ENCODE data around the gene UBE2L6.

UBE2L6 gene

GRCh38 chr11:57588046-57588710 is 20.7 kb upstream of the UBE2L6 start:
- DNase-seq (ENCODE audit: low spot score in 2 of 2) (no peak), ATAC-seq (ENCODE audit: low read depth) (no peak)
- H3K4me3 Mint-ChIP-seq = no peak overlapping the region
- H3K9me3 Mint-ChIP-seq = no peaks in the 10 kb centered on the region
- no peaks in the 10 kb centered on the region for H3K4me1 Mint-ChIP-seq
- no peaks in the 10 kb centered on the region for H3K36me3 Mint-ChIP-seq
- H3K27me3 Mint-ChIP-seq = peaks cover 9% of the 10 kb centered on the region
- no peak overlapping the region for H3K27ac Mint-ChIP-seq

- DNase-seq (ENCODE audit: low spot score in 2 of 2) = no peak
- Mint-ChIP-seq H3K27me3 (peaks cover 4% of the 10 kb centered on the region), H3K9me3 (no peaks in the 10 kb centered on the region), H3K4me3 (no peak overlapping the region), H3K27ac (no peak overlapping the region), H3K4me1 (no peaks in the 10 kb centered on the region), H3K36me3 (no peaks in the 10 kb centered on the region)
- ATAC-seq (ENCODE audit: low read depth) = no peak
Observed at GRCh38 chr11:57586711-57587245, 19.3 kb upstream of the UBE2L6 start.

- no peaks in the 10 kb centered on the region for H3K9me3 Mint-ChIP-seq
- H3K27ac Mint-ChIP-seq = no peak overlapping the region
- DNase-seq (ENCODE audit: low spot score in 2 of 2) (no peak), ATAC-seq (ENCODE audit: low read depth) (no peak)
- H3K27me3 Mint-ChIP-seq = no peaks in the 10 kb centered on the region
- H3K4me3 Mint-ChIP-seq = no peak overlapping the region
- no peaks in the 10 kb centered on the region for H3K36me3 Mint-ChIP-seq
- no peaks in the 10 kb centered on the region for H3K4me1 Mint-ChIP-seq
Observed at GRCh38 chr11:57585301-57585700, 17.8 kb upstream of the UBE2L6 start.

- Mint-ChIP-seq H3K4me1 (no peaks in the 10 kb centered on the region), H3K36me3 (no peaks in the 10 kb centered on the region), H3K9me3 (no peaks in the 10 kb centered on the region), H3K27ac (no peak overlapping the region), H3K27me3 (no peaks in the 10 kb centered on the region), H3K4me3 (no peak overlapping the region)
- ATAC-seq (ENCODE audit: low read depth) (no peak), DNase-seq (ENCODE audit: low spot score in 2 of 2) (no peak)
Observed at GRCh38 chr11:57584341-57584740, 16.9 kb upstream of the UBE2L6 start.

DNA sequence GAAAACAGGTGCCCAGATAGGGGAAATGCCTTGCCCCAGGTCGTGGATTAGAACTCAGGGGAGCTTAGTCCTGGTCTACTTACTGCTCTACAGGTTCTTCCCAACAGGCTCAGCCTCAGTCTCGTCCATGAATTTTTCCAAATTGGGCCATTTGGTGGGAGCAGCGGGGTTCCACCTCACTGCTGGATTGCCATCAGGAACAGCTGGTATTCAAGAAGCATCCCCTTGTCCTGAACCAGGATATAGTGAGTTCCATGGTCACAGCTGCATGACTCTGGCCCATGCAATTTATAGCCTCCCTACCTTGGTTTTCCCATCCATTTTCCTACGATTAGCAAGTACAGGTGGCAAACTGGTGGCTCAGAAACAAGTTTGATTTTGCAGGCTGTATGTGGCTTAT is 6.6 kb upstream of the UBE2L6 start:
- Mint-ChIP-seq H3K27me3 (peaks cover 10% of the 10 kb centered on the region), H3K36me3 (no peaks in the 10 kb centered on the region), H3K4me1 (no peaks in the 10 kb centered on the region), H3K27ac (no peak overlapping the region), H3K4me3 (no peak overlapping the region), H3K9me3 (no peaks in the 10 kb centered on the region)
- DNase-seq (ENCODE audit: low spot score in 2 of 2) (no peak), ATAC-seq (ENCODE audit: low read depth) (no peak)

DNA sequence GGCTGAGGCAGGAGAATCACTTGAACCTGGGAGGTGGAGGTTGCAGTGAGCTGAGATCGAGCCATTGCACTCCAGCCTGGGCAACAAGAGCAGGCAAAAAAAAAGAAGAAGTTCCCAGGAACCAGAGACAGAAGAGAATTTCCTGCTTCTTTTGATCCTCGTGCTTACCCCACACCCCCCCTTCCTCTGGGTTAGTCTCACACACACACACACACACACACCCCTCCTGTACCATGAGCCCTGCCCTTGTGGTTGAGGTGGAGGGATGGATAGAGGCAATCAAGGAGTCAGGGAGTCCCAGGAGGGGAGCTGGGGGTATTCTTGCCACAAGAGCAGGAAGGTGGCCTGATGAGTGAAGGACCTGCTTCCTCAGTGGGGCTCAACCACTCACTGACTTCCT is 4.1 kb upstream of the UBE2L6 start:
- H3K4me3 Mint-ChIP-seq = no peak overlapping the region
- ATAC-seq (ENCODE audit: low read depth) = no peak
- no peak overlapping the region for H3K27ac Mint-ChIP-seq

GRCh38 chr11:57568330-57568766 is 876 bp upstream of the UBE2L6 start:
- no peaks in the 10 kb centered on the region for H3K27me3 Mint-ChIP-seq
- H3K4me3 Mint-ChIP-seq = peak overlapping the region; percentile 99
- peaks cover 5% of the 10 kb centered on the region for H3K36me3 Mint-ChIP-seq
- peaks cover 20% of the 10 kb centered on the region for H3K4me1 Mint-ChIP-seq
- H3K9me3 Mint-ChIP-seq = no peaks in the 10 kb centered on the region
- DNase-seq (ENCODE audit: low spot score in 2 of 2) = peak; percentile 87 to 93
- peak; percentile 6 for ATAC-seq (ENCODE audit: low read depth)
- peak overlapping the region; percentile 93 for H3K27ac Mint-ChIP-seq

More for the DNA sequence above, 4.1 kb upstream of the UBE2L6 start:
- Mint-ChIP-seq H3K9me3 (no peaks in the 10 kb centered on the region), H3K27me3 (peaks cover 5% of the 10 kb centered on the region), H3K4me1 (peaks cover 5% of the 10 kb centered on the region), H3K36me3 (no peaks in the 10 kb centered on the region)
- no peak for DNase-seq (ENCODE audit: low spot score in 2 of 2)

DNA sequence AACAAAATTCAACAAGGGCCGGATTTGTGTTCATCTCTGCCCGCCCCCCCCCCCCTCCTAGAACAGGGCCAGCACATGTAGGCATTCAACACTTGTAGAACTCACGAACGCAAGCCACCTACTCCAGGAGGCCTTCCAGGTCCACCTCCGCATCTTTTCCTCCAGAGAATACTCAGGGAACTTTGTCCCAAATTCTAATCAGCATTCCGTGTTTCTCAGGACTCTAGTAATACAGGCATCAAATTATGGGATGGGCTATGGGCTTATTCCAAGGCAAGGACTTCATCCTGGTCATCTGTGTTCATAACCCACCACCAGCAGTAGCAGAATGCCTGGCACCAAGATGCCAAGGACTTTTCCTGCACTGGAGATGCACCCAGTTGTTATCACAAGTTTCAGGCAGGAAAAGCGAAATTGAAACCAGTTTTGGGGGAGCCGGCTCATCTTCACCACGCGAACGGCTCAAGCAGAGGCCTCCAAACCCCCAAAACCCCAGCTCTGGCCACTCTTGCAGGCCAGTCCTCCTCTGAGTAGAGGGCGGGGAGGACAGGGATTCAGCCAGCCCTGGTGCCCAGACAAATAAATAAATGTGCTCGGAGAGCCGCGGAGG is 462 bp downstream of the UBE2L6 start:
- peak; percentile 12 for ATAC-seq (ENCODE audit: low read depth)
- H3K4me1 Mint-ChIP-seq = peaks cover 23% of the 10 kb centered on the region
- H3K4me3 Mint-ChIP-seq = peak overlapping the region; percentile 99
- H3K9me3 Mint-ChIP-seq = no peaks in the 10 kb centered on the region
- H3K36me3 Mint-ChIP-seq = peaks cover 8% of the 10 kb centered on the region
- peak overlapping the region; percentile 94 for H3K27ac Mint-ChIP-seq
- no peaks in the 10 kb centered on the region for H3K27me3 Mint-ChIP-seq
- DNase-seq (ENCODE audit: low spot score in 2 of 2) = peak in 1 of 2 donors; percentile 4

DNA sequence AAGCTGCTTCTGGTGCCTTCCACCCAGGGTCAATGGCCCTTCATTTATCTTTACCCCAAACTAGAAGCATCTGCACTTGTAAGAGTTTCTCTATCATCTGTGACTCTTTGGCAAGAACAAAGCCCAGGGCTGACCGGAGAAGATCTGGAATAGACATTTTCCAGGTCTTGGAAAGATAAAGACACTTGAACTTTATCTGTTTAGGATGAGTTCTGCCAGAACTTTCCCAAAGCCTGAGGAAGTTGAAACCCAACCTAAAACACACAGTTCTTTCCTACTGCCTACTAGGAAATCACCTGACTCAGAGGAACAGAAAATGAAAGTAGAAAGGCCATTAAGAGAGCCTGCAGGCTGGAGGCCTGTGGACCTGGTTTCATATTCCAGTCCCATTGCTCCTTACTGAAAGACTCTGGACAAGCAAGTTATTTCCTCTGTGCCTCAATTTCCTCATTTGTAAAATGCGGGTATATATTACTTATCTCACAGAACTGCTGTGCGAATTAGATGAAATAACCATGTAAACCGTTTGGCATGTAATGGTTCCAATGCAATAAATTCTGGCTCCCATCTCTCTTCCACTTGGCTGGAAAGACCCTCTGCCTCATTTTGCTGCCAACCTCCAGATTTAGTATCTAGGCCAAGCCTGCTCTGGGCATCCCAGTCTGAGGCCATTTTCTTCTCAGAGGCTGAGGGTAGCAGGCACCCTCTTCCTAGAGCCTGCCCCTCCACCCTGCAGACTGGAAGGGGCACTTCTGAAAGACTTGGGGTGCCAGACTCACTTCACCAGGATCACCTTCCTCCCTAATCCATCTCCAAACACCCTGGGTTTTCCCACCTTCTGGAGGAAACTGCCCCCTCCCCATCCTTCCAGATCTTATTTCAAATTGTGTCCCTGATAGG is 1.2 kb downstream of the UBE2L6 start:
- DNase-seq (ENCODE audit: low spot score in 2 of 2) (peak; percentile 16 to 22), ATAC-seq (ENCODE audit: low read depth) (peak; percentile 46)
- peak overlapping the region; percentile 94 for H3K27ac Mint-ChIP-seq
- H3K36me3 Mint-ChIP-seq = peaks cover 9% of the 10 kb centered on the region
- H3K4me3 Mint-ChIP-seq = peak overlapping the region; percentile 99
- peaks cover 25% of the 10 kb centered on the region for H3K4me1 Mint-ChIP-seq
- no peaks in the 10 kb centered on the region for H3K27me3 Mint-ChIP-seq
- H3K9me3 Mint-ChIP-seq = no peaks in the 10 kb centered on the region

DNA sequence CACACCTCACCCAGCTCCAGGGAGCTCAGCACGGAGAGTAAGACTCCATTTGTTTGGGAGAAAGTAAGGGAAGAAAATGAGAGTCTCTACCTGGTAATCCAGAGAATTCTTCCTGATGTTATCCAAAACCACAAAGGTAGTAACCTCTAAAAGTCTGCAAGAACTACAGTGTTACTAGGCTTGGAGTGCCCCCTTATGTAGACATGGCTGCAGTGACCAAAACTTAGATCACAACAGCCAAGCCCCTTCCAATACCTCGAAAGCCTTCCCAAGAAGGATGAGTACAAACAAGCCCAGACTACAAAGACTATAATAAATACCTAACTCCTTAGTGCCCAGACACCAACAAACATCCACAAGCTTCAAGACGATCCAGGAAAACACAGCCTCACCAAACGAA is 4.9 kb downstream of the UBE2L6 start:
- Mint-ChIP-seq H3K36me3 (peaks cover 16% of the 10 kb centered on the region), H3K27ac (no peak overlapping the region), H3K4me3 (no peak overlapping the region), H3K9me3 (no peaks in the 10 kb centered on the region), H3K27me3 (no peaks in the 10 kb centered on the region), H3K4me1 (peaks cover 25% of the 10 kb centered on the region)
- no peak for ATAC-seq (ENCODE audit: low read depth)
- DNase-seq (ENCODE audit: low spot score in 2 of 2) = no peak

- peak overlapping the region; percentile 20 for H3K27ac Mint-ChIP-seq
- H3K27me3 Mint-ChIP-seq = no peaks in the 10 kb centered on the region
- DNase-seq (ENCODE audit: low spot score in 2 of 2) (no peak), ATAC-seq (ENCODE audit: low read depth) (no peak)
- no peak overlapping the region for H3K4me3 Mint-ChIP-seq
- no peaks in the 10 kb centered on the region for H3K9me3 Mint-ChIP-seq
- H3K4me1 Mint-ChIP-seq = peaks cover 17% of the 10 kb centered on the region
- H3K36me3 Mint-ChIP-seq = peaks cover 27% of the 10 kb centered on the region
Observed at GRCh38 chr11:57560146-57560545, 7.3 kb downstream of the UBE2L6 start.

DNA sequence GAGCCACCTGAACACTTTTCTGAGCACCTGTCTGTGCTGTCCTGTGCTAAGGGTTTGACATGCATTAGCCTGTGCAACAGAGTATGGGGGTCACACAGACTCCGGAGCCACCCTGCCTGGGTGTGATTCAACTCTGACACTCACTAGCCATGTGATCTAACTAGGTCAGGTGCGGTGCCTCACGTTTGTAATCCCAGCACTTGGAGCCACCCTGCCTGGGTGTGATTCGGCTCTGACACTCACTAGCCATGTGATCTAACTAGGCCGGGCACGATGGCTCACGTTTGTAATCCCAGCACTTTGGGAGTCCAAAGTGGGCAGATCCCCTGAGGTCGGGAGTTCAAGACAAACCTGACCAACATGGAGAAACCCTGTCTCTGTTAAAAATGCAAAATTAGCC is 11.4 kb downstream of the UBE2L6 start:
- H3K27ac Mint-ChIP-seq = no peak overlapping the region
- H3K36me3 Mint-ChIP-seq = peaks cover 36% of the 10 kb centered on the region
- no peak overlapping the region for H3K4me3 Mint-ChIP-seq
- no peaks in the 10 kb centered on the region for H3K9me3 Mint-ChIP-seq
- ATAC-seq (ENCODE audit: low read depth) = no peak
- peaks cover 4% of the 10 kb centered on the region for H3K4me1 Mint-ChIP-seq
- DNase-seq (ENCODE audit: low spot score in 2 of 2) = no peak
- no peaks in the 10 kb centered on the region for H3K27me3 Mint-ChIP-seq

DNA sequence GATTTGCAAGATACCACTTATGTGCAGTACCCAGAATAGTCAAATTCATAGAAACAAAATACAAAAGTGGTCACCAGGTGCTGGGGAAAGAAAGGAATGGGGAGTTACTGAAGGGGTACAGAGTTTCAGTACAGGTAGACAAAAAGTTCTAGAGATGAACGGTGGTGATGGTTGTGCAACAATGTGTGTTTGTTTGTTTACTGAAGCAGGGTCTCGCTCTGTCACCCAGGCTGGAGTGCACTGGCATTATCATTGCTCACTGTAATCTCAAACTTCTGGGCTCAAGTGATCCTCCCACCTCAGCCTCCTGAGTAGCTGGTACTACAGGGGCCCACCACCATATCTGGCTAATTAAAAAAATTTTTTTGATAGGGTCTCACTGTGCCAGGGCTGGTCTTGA is 12.1 kb downstream of the UBE2L6 start:
- Mint-ChIP-seq H3K36me3 (peaks cover 35% of the 10 kb centered on the region), H3K27ac (peak overlapping the region; percentile 21), H3K4me3 (no peak overlapping the region), H3K9me3 (no peaks in the 10 kb centered on the region), H3K4me1 (peaks cover 3% of the 10 kb centered on the region), H3K27me3 (no peaks in the 10 kb centered on the region)
- DNase-seq (ENCODE audit: low spot score in 2 of 2) = no peak
- ATAC-seq (ENCODE audit: low read depth) = no peak

DNA sequence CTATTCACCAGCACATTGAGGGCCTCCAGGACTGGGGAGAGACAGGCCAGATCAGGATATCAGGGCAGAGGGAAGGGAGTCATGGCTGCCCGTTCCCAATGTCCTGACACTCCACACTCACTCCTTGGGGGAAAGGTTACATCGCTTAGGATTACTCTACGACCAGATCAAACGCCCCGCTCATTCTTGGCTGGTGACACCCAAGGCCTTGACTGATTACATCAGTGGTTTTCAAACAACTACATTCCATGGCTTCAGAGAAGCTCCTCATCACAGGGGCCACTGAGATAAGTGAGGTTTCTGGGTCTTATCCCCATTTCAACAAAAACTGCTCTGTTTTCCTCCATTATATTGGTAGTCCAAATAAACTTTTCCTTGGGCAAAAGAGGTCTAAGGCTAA is 15.0 kb downstream of the UBE2L6 start:
- Mint-ChIP-seq H3K9me3 (no peaks in the 10 kb centered on the region), H3K36me3 (peaks cover 36% of the 10 kb centered on the region), H3K4me3 (no peak overlapping the region), H3K27me3 (no peaks in the 10 kb centered on the region), H3K27ac (no peak overlapping the region), H3K4me1 (peaks cover 13% of the 10 kb centered on the region)
- no peak for DNase-seq (ENCODE audit: low spot score in 2 of 2)
- ATAC-seq (ENCODE audit: low read depth) = no peak

Measured in memory B cell (primary cell).